HepG2 (cell line): ENCODE measurements around the gene PYGB. TPM values are rescaled to one million over a fixed set of nuclear protein-coding genes. Genes with fewer than 3 reads are reported as not detected.

Experiments used
- CBFB ChIP-seq: sonication (generic); formaldehyde crosslinking; IDR thresholded peaks from 2 replicates; pipeline ENCODE4 v1.4.0; 2020; ENCODE audit warnings: missing genetic modification reagents
- CENPX ChIP-seq: sonication (generic); formaldehyde crosslinking; IDR thresholded peaks from 2 replicates; pipeline ENCODE4 v1.9.0; 2021; ENCODE audit warnings: mild to moderate bottlenecking, missing genetic modification reagents, moderate library complexity
- ETV5 ChIP-seq: IDR thresholded peaks from 2 replicates; pipeline ENCODE4 v1.6.1; 2018; ENCODE audit warnings: missing biosample characterization, missing genetic modification reagents, inconsistent platforms, borderline replicate concordance
- FOSL2 ChIP-seq: sonication (generic); formaldehyde crosslinking; IDR thresholded peaks from 2 replicates; pipeline ENCODE4 v1.4.0; 2020; ENCODE audit warnings: missing genetic modification reagents
- FOXO1 ChIP-seq: sonication (generic); formaldehyde crosslinking; IDR thresholded peaks from 2 replicates; pipeline ENCODE4 v1.4.0; 2020; ENCODE audit warnings: missing genetic modification reagents
- GATAD2A ChIP-seq: IDR thresholded peaks from 2 replicates; pipeline ENCODE4 v1.6.1; 2016
- HDAC6 ChIP-seq: fragments of 200-600 bp; sonication (generic); IDR thresholded peaks from 2 replicates; pipeline ENCODE4 v1.7.0; 2017; ENCODE audit warnings: mild to moderate bottlenecking, antibody characterized with exemption, low read length, low read depth
- HOXA3 ChIP-seq: sonication (generic); formaldehyde crosslinking; IDR thresholded peaks from 2 replicates; pipeline ENCODE4 v1.5.0; 2020; ENCODE audit warnings: missing genetic modification reagents
- KDM2A ChIP-seq: sonication (generic); formaldehyde crosslinking; IDR thresholded peaks from 2 replicates; pipeline ENCODE4 v1.4.0; 2020; ENCODE audit warnings: low read depth, missing genetic modification reagents, borderline replicate concordance
- KMT2B ChIP-seq: IDR thresholded peaks from 2 replicates; pipeline ENCODE4 v1.6.1; 2016; ENCODE audit warnings: missing genetic modification reagents, missing compliant biosample characterization
- MIXL1 ChIP-seq: IDR thresholded peaks from 2 replicates; pipeline ENCODE4 v1.6.1; 2016
- NONO ChIP-seq, 2 experiments: fragments of 450-650 bp in 1 of 2; sonication (generic) in 1 of 2; formaldehyde crosslinking in 1 of 2; IDR thresholded peaks in 1 of 2; conservative IDR thresholded peaks in 1 of 2; 2 replicates each; pipeline versions ENCODE4 v1.6.1 to v1.8.0; 2017 to 2022; ENCODE audit warnings: mild to moderate bottlenecking in 1 of 2, missing genetic modification reagents in 1 of 2, moderate library complexity in 1 of 2
- NR2C2 ChIP-seq: sonication (generic); formaldehyde crosslinking; IDR thresholded peaks from 2 replicates; pipeline ENCODE4 v1.4.0; 2020; ENCODE audit warnings: missing genetic modification reagents, mild to moderate bottlenecking, moderate library complexity, borderline replicate concordance
- RBAK ChIP-seq: sonication (generic); formaldehyde crosslinking; IDR thresholded peaks from 2 replicates; pipeline ENCODE4 v1.5.1; 2020; ENCODE audit warnings: mild to moderate bottlenecking, missing genetic modification reagents
- STAG1 ChIP-seq: sonication (generic); formaldehyde crosslinking; IDR thresholded peaks from 2 replicates; pipeline ENCODE4 v1.4.0; 2020; ENCODE audit warnings: missing genetic modification reagents
- ZKSCAN5 ChIP-seq: sonication (generic); formaldehyde crosslinking; IDR thresholded peaks from 2 replicates; pipeline ENCODE4 v1.5.1; 2020; ENCODE audit warnings: mild to moderate bottlenecking, missing genetic modification reagents
- ZKSCAN8 ChIP-seq: IDR thresholded peaks from 2 replicates; pipeline ENCODE4 v1.6.1; 2016; ENCODE audit warnings: borderline replicate concordance, missing genetic modification reagents, missing compliant biosample characterization
- ZNF17 ChIP-seq: sonication (generic); formaldehyde crosslinking; IDR thresholded peaks from 2 replicates; pipeline ENCODE4 v1.5.0; 2020; ENCODE audit warnings: mild to moderate bottlenecking, missing genetic modification reagents
- ZNF224 ChIP-seq: sonication (generic); formaldehyde crosslinking; IDR thresholded peaks from 2 replicates; pipeline ENCODE4 v1.5.0; 2020; ENCODE audit warnings: mild to moderate bottlenecking, missing genetic modification reagents
- ZNF256 ChIP-seq: sonication (generic); formaldehyde crosslinking; conservative IDR thresholded peaks from 2 replicates; pipeline ENCODE4 v1.4.0; 2020; ENCODE audit warnings: missing genetic modification reagents
- ZNF292 ChIP-seq: sonication (generic); formaldehyde crosslinking; IDR thresholded peaks from 2 replicates; pipeline ENCODE4 v1.8.1; 2022; ENCODE audit warnings: mild to moderate bottlenecking, low read depth, missing genetic modification reagents, borderline replicate concordance
- ZNF30 ChIP-seq: sonication (generic); formaldehyde crosslinking; IDR thresholded peaks from 2 replicates; pipeline ENCODE4 v1.5.0; 2020; ENCODE audit warnings: mild to moderate bottlenecking, missing genetic modification reagents
- ZNF678 ChIP-seq: sonication (generic); formaldehyde crosslinking; IDR thresholded peaks from 2 replicates; pipeline ENCODE4 v1.4.0; 2020; ENCODE audit warnings: mild to moderate bottlenecking, missing genetic modification reagents
- ZNF782 ChIP-seq: sonication (generic); formaldehyde crosslinking; IDR thresholded peaks from 2 replicates; pipeline ENCODE4 v1.4.0; 2020; ENCODE audit warnings: missing genetic modification reagents, mild to moderate bottlenecking, borderline replicate concordance
- ZSCAN25 ChIP-seq: sonication (generic); formaldehyde crosslinking; IDR thresholded peaks from 2 replicates; pipeline ENCODE4 v1.8.0; 2022; ENCODE audit warnings: mild to moderate bottlenecking, missing genetic modification reagents
- ZSCAN29 ChIP-seq: sonication (generic); formaldehyde crosslinking; conservative IDR thresholded peaks from 2 replicates; pipeline ENCODE4 v1.4.0; 2020; ENCODE audit warnings: mild to moderate bottlenecking, missing genetic modification reagents
- polyA plus RNA-seq, 8 experiments: library from polyadenylated mRNA; depleted of rRNA in 3 of 8; stranded (reverse) in 7 of 8; unstranded in 1 of 8; fragments of >200 nt; fragmentation: Illumina TruSeq in 4 of 8; extraction: Trizol in 4 of 8; gene quantifications; 2 replicates each; pipeline versions ENCODE4 v1.2.1 to v1.2.3, GENCODE V29; 2011 to 2016; ENCODE audit warnings: low read depth in 4 of 8, missing spikeins in 1 of 8, mixed read lengths in 1 of 8; ENCODE audit not compliant: insufficient read depth in 1 of 8
- total RNA-seq, 5 experiments: library from RNA; depleted of rRNA; stranded (reverse); fragments of >200 nt; fragmentation: Illumina TruSeq; extraction: Trizol; gene quantifications; 2 replicates each; pipeline ENCODE4 v1.2.3, GENCODE V29; 2016; ENCODE audit warnings: low read depth in 1 of 5
- TF ChIP-seq, protein P1 (sequence below): sonication (generic); formaldehyde crosslinking; IDR thresholded peaks from 2 replicates; pipeline ENCODE4 v1.5.1; 2020; ENCODE audit warnings: mild to moderate bottlenecking, missing genetic modification reagents, moderate library complexity
- TF ChIP-seq, protein P2 (sequence below): sonication (generic); IDR thresholded peaks from 2 replicates; pipeline ENCODE4 v1.6.1; 2016; ENCODE audit warnings: low read depth, borderline replicate concordance
- TF ChIP-seq, protein P3 (sequence below): sonication (generic); formaldehyde crosslinking; IDR thresholded peaks from 2 replicates; pipeline ENCODE4 v1.4.0; 2020; ENCODE audit warnings: mild to moderate bottlenecking, missing genetic modification reagents

The PYGB gene
- total and polyA plus RNA-seq, 2 of the 13 experiments (the other 11 are each of a cell fraction or from before 2014, with no cell fraction given) = 24.2 to 86.3 TPM

DNA sequence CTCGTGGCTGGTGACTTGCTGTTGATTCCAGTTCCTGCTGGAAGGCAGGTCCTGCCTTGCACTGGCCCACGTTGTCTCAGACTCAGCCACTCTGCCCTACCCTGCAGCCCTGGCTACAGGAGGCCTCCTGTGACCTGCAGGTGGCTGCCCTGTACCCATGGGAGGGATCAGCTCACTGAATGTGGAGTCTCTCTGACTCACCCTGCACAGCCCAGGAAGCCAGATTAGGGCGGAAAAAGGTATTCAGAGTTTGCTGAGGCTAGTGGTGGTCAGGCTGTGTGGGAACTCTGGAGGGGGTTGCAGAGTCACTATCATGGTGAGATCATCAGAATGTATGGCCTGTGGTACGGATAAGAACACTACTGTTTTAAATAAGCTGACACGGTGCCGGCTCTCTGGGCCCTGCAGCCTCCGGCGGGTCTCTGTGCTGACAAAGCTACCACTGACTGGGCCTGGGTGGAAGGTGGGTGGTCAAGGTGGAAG is 24.7 kb upstream of the PYGB start (continued):
- TF ChIP-seq ZNF678 (no peak), HDAC6 (no peak), GATAD2A (CRISPR knock-in tag) (peak; percentile 46; the same call in 1 of the 2 replicates), HOXA3 (CRISPR knock-in tag) (peak; percentile 48), NR2C2 (no peak), ZNF292 (CRISPR knock-in tag) (peak; percentile 9; the same call in 1 of the 2 replicates), NONO (IDR thresholded peaks at IDR 0.05) (no peak), NONO (CRISPR knock-in tag; conservative IDR thresholded peaks at IDR 0.05) (peak; percentile 54; the same call in 1 of the 2 replicates), ZNF30 (CRISPR knock-in tag) (no peak), KMT2B (CRISPR knock-in tag) (no peak), ZNF17 (no peak), ETV5 (CRISPR knock-in tag) (peak; percentile 50; the same call in 1 of the 2 replicates), MIXL1 (CRISPR knock-in tag) (no peak), ZNF224 (CRISPR knock-in tag) (no peak), STAG1 (peak; percentile 61), ZNF256 (CRISPR knock-in tag) (no peak), ZNF782 (CRISPR knock-in tag) (no peak), ZSCAN29 (no peak), ZKSCAN8 (CRISPR knock-in tag) (0 out of 2 replicates have a peak, but pooled peaks have one; percentile 23), FOXO1 (CRISPR knock-in tag) (peak; percentile 44; the same call in 1 of the 2 replicates), ZKSCAN5 (CRISPR knock-in tag) (no peak), CENPX (CRISPR knock-in tag) (no peak), FOSL2 (CRISPR knock-in tag) (peak; percentile 95), RBAK (no peak), KDM2A (CRISPR knock-in tag) (peak; percentile 65), ZSCAN25 (peak; percentile 76; the same call in 1 of the 2 replicates), CBFB (CRISPR knock-in tag) (no peak)
- TF ChIP-seq, protein P1, sequence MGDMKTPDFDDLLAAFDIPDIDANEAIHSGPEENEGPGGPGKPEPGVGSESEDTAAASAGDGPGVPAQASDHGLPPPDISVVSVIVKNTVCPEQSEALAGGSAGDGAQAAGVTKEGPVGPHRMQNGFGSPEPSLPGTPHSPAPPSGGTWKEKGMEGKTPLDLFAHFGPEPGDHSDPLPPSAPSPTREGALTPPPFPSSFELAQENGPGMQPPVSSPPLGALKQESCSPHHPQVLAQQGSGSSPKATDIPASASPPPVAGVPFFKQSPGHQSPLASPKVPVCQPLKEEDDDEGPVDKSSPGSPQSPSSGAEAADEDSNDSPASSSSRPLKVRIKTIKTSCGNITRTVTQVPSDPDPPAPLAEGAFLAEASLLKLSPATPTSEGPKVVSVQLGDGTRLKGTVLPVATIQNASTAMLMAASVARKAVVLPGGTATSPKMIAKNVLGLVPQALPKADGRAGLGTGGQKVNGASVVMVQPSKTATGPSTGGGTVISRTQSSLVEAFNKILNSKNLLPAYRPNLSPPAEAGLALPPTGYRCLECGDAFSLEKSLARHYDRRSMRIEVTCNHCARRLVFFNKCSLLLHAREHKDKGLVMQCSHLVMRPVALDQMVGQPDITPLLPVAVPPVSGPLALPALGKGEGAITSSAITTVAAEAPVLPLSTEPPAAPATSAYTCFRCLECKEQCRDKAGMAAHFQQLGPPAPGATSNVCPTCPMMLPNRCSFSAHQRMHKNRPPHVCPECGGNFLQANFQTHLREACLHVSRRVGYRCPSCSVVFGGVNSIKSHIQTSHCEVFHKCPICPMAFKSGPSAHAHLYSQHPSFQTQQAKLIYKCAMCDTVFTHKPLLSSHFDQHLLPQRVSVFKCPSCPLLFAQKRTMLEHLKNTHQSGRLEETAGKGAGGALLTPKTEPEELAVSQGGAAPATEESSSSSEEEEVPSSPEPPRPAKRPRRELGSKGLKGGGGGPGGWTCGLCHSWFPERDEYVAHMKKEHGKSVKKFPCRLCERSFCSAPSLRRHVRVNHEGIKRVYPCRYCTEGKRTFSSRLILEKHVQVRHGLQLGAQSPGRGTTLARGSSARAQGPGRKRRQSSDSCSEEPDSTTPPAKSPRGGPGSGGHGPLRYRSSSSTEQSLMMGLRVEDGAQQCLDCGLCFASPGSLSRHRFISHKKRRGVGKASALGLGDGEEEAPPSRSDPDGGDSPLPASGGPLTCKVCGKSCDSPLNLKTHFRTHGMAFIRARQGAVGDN = peak; percentile 62
- TF ChIP-seq, protein P2, sequence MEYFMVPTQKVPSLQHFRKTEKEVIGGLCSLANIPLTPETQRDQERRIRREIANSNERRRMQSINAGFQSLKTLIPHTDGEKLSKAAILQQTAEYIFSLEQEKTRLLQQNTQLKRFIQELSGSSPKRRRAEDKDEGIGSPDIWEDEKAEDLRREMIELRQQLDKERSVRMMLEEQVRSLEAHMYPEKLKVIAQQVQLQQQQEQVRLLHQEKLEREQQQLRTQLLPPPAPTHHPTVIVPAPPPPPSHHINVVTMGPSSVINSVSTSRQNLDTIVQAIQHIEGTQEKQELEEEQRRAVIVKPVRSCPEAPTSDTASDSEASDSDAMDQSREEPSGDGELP = no peak
- TF ChIP-seq, protein P3, sequence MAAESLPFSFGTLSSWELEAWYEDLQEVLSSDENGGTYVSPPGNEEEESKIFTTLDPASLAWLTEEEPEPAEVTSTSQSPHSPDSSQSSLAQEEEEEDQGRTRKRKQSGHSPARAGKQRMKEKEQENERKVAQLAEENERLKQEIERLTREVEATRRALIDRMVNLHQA (CRISPR knock-in tag) = no peak
